ENCODE data around the gene CALM1.

DNA sequence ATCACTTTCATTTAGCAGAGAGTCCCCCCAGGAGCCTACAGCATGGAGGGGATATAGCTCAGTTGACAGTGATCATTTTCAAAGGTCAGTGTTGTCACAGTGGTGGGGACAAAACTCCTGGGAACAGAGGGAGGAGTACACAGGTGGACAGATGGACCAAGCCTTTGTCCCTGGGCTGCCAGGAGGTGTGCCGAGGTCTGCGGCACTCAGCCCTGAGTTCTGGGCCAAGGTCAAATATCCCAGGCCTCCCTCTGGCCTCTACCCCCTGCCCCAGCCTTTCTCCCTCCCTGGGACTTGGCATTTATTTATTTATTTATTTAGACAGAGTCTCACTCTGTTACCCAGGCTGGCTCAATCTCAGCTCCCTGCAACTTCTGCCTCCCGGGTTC is 24.8 kb downstream of the CALM1 start:
- TF ChIP-seq ZNF274 (IDR thresholded peaks at IDR 0.05; ENCODE audit: low read depth, low read length) (no peak), YY1 (IDR thresholded peaks at IDR 0.05; ENCODE audit: insufficient read depth, insufficient read length) (no peak)

Data from NT2/D1 (cell line).